Natural killer cell (primary cell): ENCODE results near the gene SAMD4A. TPM values are rescaled to one million over a fixed set of nuclear protein-coding genes. Genes with fewer than 3 reads are reported as not detected.

ENCODE experiments used
- ATAC-seq, 3 donors: fragments of 150-1000 bp in 2 of 3; fragments of 200-7000 bp in 1 of 3; cut with Tn5 transposase; 1 replicate in 1 of 3; 2 replicates in 2 of 3; pipeline ENCODE4 v1.10.0; 2021; ENCODE audit warnings: mild to moderate bottlenecking in 2 of 3, moderate library complexity in 2 of 3
- DNase-seq, 2 donors: peaks; one replicate each; pipeline versions ENCODE4 v3.0.0 to v3.0.0-alpha.2; 2013 to 2021; ENCODE audit warnings: mixed read lengths in 1 of 2
- H3K27ac ChIP-seq: one replicate; pipeline ENCODE4 v1.5.1; 2013; ENCODE audit warnings: mild to moderate bottlenecking, low read length
- H3K27me3 ChIP-seq: one replicate; pipeline ENCODE4 v1.6.1; 2013; ENCODE audit warnings: low read length; ENCODE audit not compliant: control insufficient read depth, insufficient read depth
- H3K36me3 ChIP-seq: one replicate; pipeline ENCODE4 v1.6.1; 2013; ENCODE audit warnings: low read length; ENCODE audit not compliant: control insufficient read depth, insufficient read depth
- H3K4me1 ChIP-seq: one replicate; pipeline ENCODE4 v1.6.1; 2013; ENCODE audit warnings: low read length; ENCODE audit not compliant: control insufficient read depth, insufficient read depth
- H3K4me3 ChIP-seq: one replicate; pipeline ENCODE4 v1.5.1; 2013; ENCODE audit warnings: low read length
- H3K9me3 ChIP-seq: one replicate; pipeline ENCODE4 v1.6.1; 2013; ENCODE audit warnings: low read length; ENCODE audit not compliant: control insufficient read depth, insufficient read depth
- H3K27ac Mint-ChIP-seq, 2 donors: one replicate each; pipeline ENCODE4 v1.8.0; 2022; ENCODE audit warnings: mild to moderate bottlenecking in 2 of 2, mixed read lengths in 2 of 2, moderate library complexity in 1 of 2
- H3K27me3 Mint-ChIP-seq, 2 donors: one replicate each; pipeline ENCODE4 v1.8.0; 2022; ENCODE audit warnings: low read depth in 2 of 2, mixed read lengths in 2 of 2
- H3K36me3 Mint-ChIP-seq: one replicate; pipeline ENCODE4 v1.8.0; 2022; ENCODE audit warnings: mixed read lengths
- H3K4me1 Mint-ChIP-seq, 2 donors: one replicate each; pipeline ENCODE4 v1.8.0; 2022; ENCODE audit warnings: mixed read lengths in 2 of 2
- H3K4me3 Mint-ChIP-seq: one replicate; pipeline ENCODE4 v1.8.0; 2022; ENCODE audit warnings: mild to moderate bottlenecking, moderate library complexity, mixed read lengths
- H3K9me3 Mint-ChIP-seq, 2 donors: one replicate each; pipeline ENCODE4 v1.8.0; 2022; ENCODE audit warnings: mixed read lengths in 2 of 2
- WGBS: methylation state at CpG from one replicate; pipeline ENCODE4 v1.1.7; 2013; ENCODE audit warnings: missing lambda C conversion rate; ENCODE audit not compliant: insufficient coverage; 5-methylcytosine and 5-hydroxymethylcytosine counted together
- intact Hi-C: fragments of 100-400 bp; cut with micrococcal nuclease; formaldehyde crosslinking; loops from one replicate; pipeline ENCODE4 v1.14.2; 2022
- total RNA-seq, 4 donors: library from RNA; stranded (reverse); fragments of 120-200 nt in 1 of 4; gene quantifications; one replicate each; pipeline versions ENCODE4 v1.2.3 to v1.2.4, GENCODE V29; 2013 to 2022
- TF ChIP-seq, protein P1 (sequence below): fragments of 200-600 bp; IDR thresholded peaks from one replicate; pipeline ENCODE4 v1.8.0; 2022; ENCODE audit warnings: antibody characterized with exemption

Gene SAMD4A
- total RNA-seq, 3 donors from 2014 or later (not counting 1 experiment from before 2014, with no cell fraction given): 0.70 to 1.6 (median 1.4) TPM

DNA sequence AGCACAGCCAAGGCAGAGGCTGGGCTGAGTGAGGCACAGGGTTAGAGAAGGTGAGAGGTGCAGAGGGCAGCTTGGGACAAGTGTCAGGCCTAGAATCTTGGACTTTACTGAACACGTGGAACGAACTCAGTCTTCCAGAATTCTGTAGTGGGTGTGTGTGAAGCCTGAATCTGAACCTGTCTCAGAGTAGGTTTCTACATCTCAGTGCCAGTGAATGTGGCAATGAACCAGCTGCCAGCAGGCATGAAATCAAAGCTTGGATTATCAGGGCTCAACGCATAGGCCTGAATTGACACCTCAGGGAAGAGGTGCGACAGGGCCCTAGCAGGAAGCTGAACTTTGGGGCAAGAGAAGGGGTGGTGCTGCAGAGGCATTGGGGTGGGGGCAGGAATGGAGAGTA lies 104.6 kb downstream of the SAMD4A start:
- no peak for DNase-seq
- no peaks in the 10 kb centered on the region for H3K36me3 ChIP-seq
- H3K27me3 ChIP-seq: peaks cover 78% of the 10 kb centered on the region
- intact Hi-C loops: no loop called here
- Mint-ChIP-seq H3K4me3 (no peak overlapping the region), H3K4me1 (peaks cover 21 to 22% of the 10 kb centered on the region in 2 donors), H3K9me3 (no peaks in the 10 kb centered on the region), H3K27me3 (peaks cover 75 to 81% of the 10 kb centered on the region in 2 donors), H3K27ac (no peak overlapping the region), H3K36me3 (no peaks in the 10 kb centered on the region)
- no peaks in the 10 kb centered on the region for H3K9me3 ChIP-seq
- no peak overlapping the region for H3K4me3 ChIP-seq
- no peak for ATAC-seq
- TF ChIP-seq, protein P1, sequence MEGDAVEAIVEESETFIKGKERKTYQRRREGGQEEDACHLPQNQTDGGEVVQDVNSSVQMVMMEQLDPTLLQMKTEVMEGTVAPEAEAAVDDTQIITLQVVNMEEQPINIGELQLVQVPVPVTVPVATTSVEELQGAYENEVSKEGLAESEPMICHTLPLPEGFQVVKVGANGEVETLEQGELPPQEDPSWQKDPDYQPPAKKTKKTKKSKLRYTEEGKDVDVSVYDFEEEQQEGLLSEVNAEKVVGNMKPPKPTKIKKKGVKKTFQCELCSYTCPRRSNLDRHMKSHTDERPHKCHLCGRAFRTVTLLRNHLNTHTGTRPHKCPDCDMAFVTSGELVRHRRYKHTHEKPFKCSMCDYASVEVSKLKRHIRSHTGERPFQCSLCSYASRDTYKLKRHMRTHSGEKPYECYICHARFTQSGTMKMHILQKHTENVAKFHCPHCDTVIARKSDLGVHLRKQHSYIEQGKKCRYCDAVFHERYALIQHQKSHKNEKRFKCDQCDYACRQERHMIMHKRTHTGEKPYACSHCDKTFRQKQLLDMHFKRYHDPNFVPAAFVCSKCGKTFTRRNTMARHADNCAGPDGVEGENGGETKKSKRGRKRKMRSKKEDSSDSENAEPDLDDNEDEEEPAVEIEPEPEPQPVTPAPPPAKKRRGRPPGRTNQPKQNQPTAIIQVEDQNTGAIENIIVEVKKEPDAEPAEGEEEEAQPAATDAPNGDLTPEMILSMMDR: no peak
- 88% methylated on average over 4 of the region's 4 CpGs for WGBS
- no peak overlapping the region for H3K27ac ChIP-seq
- H3K4me1 ChIP-seq: peaks cover 35% of the 10 kb centered on the region

DNA sequence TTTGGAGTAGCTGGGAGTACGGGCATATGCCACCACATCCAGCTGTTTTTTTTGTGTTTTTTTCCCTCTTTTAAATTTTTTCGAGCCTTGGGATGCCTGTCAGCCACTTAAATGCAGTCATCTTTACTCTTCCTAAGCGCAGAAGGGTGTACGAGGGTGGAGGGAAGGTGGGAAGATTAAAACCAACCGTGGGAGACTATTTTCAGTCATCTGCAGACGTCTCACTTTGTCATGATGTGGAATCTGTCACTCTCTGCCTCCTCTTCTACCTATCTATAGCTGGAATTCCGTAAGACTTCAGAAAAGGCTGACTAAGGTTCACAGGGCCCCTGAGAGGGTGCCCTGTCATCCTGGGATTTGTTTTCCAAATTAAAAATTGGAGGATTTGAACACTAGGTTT lies 105.3 kb downstream of the SAMD4A start:
- no peak for ATAC-seq
- no peak overlapping the region for H3K27ac ChIP-seq
- 100% methylated on average over 1 of the region's 7 CpGs for WGBS
- H3K9me3 Mint-ChIP-seq: no peaks in the 10 kb centered on the region
- no peak overlapping the region for H3K4me3 Mint-ChIP-seq
- peaks cover 21 to 22% of the 10 kb centered on the region in 2 donors for H3K4me1 Mint-ChIP-seq
- H3K27me3 Mint-ChIP-seq: peaks cover 75 to 82% of the 10 kb centered on the region in 2 donors
- H3K4me1 ChIP-seq: peaks cover 35% of the 10 kb centered on the region
- TF ChIP-seq, protein P1: no peak
- no peak for DNase-seq
- no peaks in the 10 kb centered on the region for H3K36me3 ChIP-seq
- no peak overlapping the region for H3K4me3 ChIP-seq
- H3K27me3 ChIP-seq: peaks cover 76% of the 10 kb centered on the region
- no peak overlapping the region for H3K27ac Mint-ChIP-seq
- no peaks in the 10 kb centered on the region for H3K36me3 Mint-ChIP-seq
- no peaks in the 10 kb centered on the region for H3K9me3 ChIP-seq
- intact Hi-C loops: no loop called here

DNA sequence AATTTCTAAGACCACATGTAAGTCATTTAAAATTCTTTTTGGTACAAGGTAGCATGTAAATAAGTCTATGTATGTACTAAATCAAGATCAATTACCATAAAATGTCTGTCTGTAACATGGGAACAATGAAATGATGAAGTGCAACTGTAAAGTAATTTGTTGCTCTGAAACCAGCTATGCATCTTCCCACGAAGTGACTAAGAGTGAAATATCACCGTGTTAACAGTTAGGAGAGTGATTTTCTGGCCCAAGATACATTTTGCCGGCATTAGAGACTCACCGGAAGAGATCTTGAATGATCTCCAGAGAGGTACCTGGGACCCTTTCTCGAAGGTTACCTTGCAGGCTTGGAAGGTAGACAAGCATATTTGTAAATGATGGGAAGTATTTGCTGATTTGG lies 105.8 kb downstream of the SAMD4A start:
- Mint-ChIP-seq H3K4me3 (no peak overlapping the region), H3K36me3 (no peaks in the 10 kb centered on the region)
- intact Hi-C loops: no loop called here

More for the DNA sequence above, 105.8 kb downstream of the SAMD4A start:
- DNase-seq (no peak), ATAC-seq (no peak)
- Histone ChIP-seq H3K4me3 (no peak overlapping the region), H3K9me3 (no peaks in the 10 kb centered on the region), H3K36me3 (no peaks in the 10 kb centered on the region), H3K27me3 (peaks cover 71% of the 10 kb centered on the region), H3K4me1 (peaks cover 35% of the 10 kb centered on the region), H3K27ac (no peak overlapping the region)
- peaks cover 70 to 82% of the 10 kb centered on the region in 2 donors for H3K27me3 Mint-ChIP-seq
- peaks cover 21 to 22% of the 10 kb centered on the region in 2 donors for H3K4me1 Mint-ChIP-seq
- TF ChIP-seq, protein P1: no peak
- H3K27ac Mint-ChIP-seq: no peak overlapping the region
- WGBS: 83% methylated on average over 5 of the region's 5 CpGs
- H3K9me3 Mint-ChIP-seq: no peaks in the 10 kb centered on the region
